H9 (cell line): ENCODE results near the gene PRODH. TPM values are rescaled to one million over a fixed set of nuclear protein-coding genes. Genes with fewer than 3 reads are reported as not detected.
"Not testable (repeated sequence)": the region's sequence is repeated elsewhere in the genome, so short reads cannot be mapped to it uniquely, and the experiment has no call there.

Experiments
- DNase-seq: peaks from one replicate; pipeline ENCODE4 v3.0.0-alpha.2; 2017
- H2AFZ ChIP-seq: one replicate; pipeline ENCODE4 v1.6.1; 2013; ENCODE audit warnings: mild to moderate bottlenecking, low read length, control low read depth, moderate library complexity
- H2AK5ac ChIP-seq: 2 replicates; pipeline ENCODE4 v1.6.1; 2013; ENCODE audit warnings: low read length, control low read depth, mixed read lengths; ENCODE audit not compliant: insufficient read length
- H2BK120ac ChIP-seq: one replicate; pipeline ENCODE4 v1.6.1; 2013; ENCODE audit warnings: low read depth, mild to moderate bottlenecking, low read length, control low read depth, inconsistent platforms; ENCODE audit not compliant: poor library complexity, severe bottlenecking
- H2BK12ac ChIP-seq: 2 replicates; pipeline ENCODE4 v1.6.1; 2013; ENCODE audit warnings: low read length, control low read depth, mixed read lengths, low read depth; ENCODE audit not compliant: insufficient read length
- H2BK15ac ChIP-seq: 2 replicates; pipeline ENCODE4 v1.6.1; 2013; ENCODE audit warnings: low read depth, low read length, control low read depth
- H2BK20ac ChIP-seq: one replicate; pipeline ENCODE4 v1.6.1; 2013; ENCODE audit warnings: low read depth, mild to moderate bottlenecking, low read length, control low read depth, inconsistent platforms; ENCODE audit not compliant: poor library complexity, severe bottlenecking
- H2BK5ac ChIP-seq: 2 replicates; pipeline ENCODE4 v1.6.1; 2013; ENCODE audit warnings: low read length, control low read depth, mixed read lengths; ENCODE audit not compliant: insufficient read length
- H3K14ac ChIP-seq: 2 replicates; pipeline ENCODE4 v1.6.1; 2013; ENCODE audit warnings: low read length, control low read depth; ENCODE audit not compliant: insufficient read depth
- H3K18ac ChIP-seq: 2 replicates; pipeline ENCODE4 v1.6.1; 2013; ENCODE audit warnings: low read depth, mild to moderate bottlenecking, mixed read lengths, low read length, control low read depth; ENCODE audit not compliant: insufficient read length
- H3K23ac ChIP-seq: 2 replicates; pipeline ENCODE4 v1.6.1; 2013; ENCODE audit warnings: low read length, control low read depth, mixed read lengths, low read depth; ENCODE audit not compliant: insufficient read length
- H3K23me2 ChIP-seq: 2 replicates; pipeline ENCODE4 v1.6.1; 2013; ENCODE audit warnings: low read depth, mild to moderate bottlenecking, mixed read lengths, low read length, control low read depth; ENCODE audit not compliant: insufficient read length, poor library complexity, severe bottlenecking
- H3K27ac ChIP-seq: 2 replicates; pipeline ENCODE4 v1.5.1; 2013; ENCODE audit warnings: low read length, control low read depth, mixed read lengths, low read depth; ENCODE audit not compliant: insufficient read length
- H3K27me3 ChIP-seq: 2 replicates; pipeline ENCODE4 v1.6.1; 2013; ENCODE audit warnings: low read length, control low read depth, inconsistent platforms; ENCODE audit not compliant: insufficient read depth
- H3K4ac ChIP-seq: 2 replicates; pipeline ENCODE4 v1.6.1; 2013; ENCODE audit warnings: low read depth, mild to moderate bottlenecking, control low read depth, inconsistent platforms, low read length, moderate library complexity
- H3K4me1 ChIP-seq: 2 replicates; pipeline ENCODE4 v1.6.1; 2013; ENCODE audit warnings: low read length, control low read depth, inconsistent platforms; ENCODE audit not compliant: insufficient read depth
- H3K4me2 ChIP-seq: 2 replicates; pipeline ENCODE4 v1.6.1; 2013; ENCODE audit warnings: low read length, control low read depth, mixed read lengths; ENCODE audit not compliant: insufficient read length, insufficient read depth
- H3K56ac ChIP-seq: 2 replicates; pipeline ENCODE4 v1.6.1; 2013; ENCODE audit warnings: low read depth, mild to moderate bottlenecking, mixed read lengths, low read length, control low read depth; ENCODE audit not compliant: insufficient read length
- H3K79me1 ChIP-seq: 2 replicates; pipeline ENCODE4 v1.6.1; 2013; ENCODE audit warnings: low read depth, mild to moderate bottlenecking, moderate library complexity, low read length, control low read depth, inconsistent platforms; ENCODE audit not compliant: insufficient read depth, poor library complexity, severe bottlenecking
- H3K79me2 ChIP-seq: 2 replicates; pipeline ENCODE4 v1.6.1; 2013; ENCODE audit warnings: low read length, control low read depth, inconsistent platforms; ENCODE audit not compliant: insufficient read depth
- H3K9ac ChIP-seq: 2 replicates; pipeline ENCODE4 v1.6.1; 2013; ENCODE audit warnings: low read length, control low read depth, mixed read lengths; ENCODE audit not compliant: insufficient read length; ENCODE audit errors: extremely low read depth
- H3K9me3 ChIP-seq: one replicate; pipeline ENCODE4 v1.6.1; 2013; ENCODE audit warnings: low read depth, low read length, inconsistent platforms; ENCODE audit not compliant: control insufficient read depth
- H3T11ph ChIP-seq: one replicate; pipeline ENCODE4 v1.6.1; 2013; ENCODE audit warnings: mild to moderate bottlenecking, low read length, control low read depth, inconsistent platforms
- H4K20me1 ChIP-seq: one replicate; pipeline ENCODE4 v1.6.1; 2013; ENCODE audit not compliant: control insufficient read depth, insufficient read length, insufficient read depth
- H4K5ac ChIP-seq: 2 replicates; pipeline ENCODE4 v1.6.1; 2013; ENCODE audit warnings: low read depth, mild to moderate bottlenecking, mixed read lengths, low read length, control low read depth; ENCODE audit not compliant: insufficient read length
- H4K8ac ChIP-seq: replicated peaks from 2 replicates; pipeline ENCODE4 v1.6.1; 2013; ENCODE audit warnings: low read length, control low read depth, mixed read lengths, low read depth; ENCODE audit not compliant: insufficient read length
- H4K91ac ChIP-seq: 2 replicates; pipeline ENCODE4 v1.6.1; 2013; ENCODE audit warnings: low read depth, mild to moderate bottlenecking, moderate library complexity, mixed read lengths, low read length, control low read depth; ENCODE audit not compliant: insufficient read length
- H3K27ac Mint-ChIP-seq, 3 experiments: 2 replicates in 2 of 3; 3 replicates in 1 of 3; pipeline ENCODE4 v1.8.0; 2020 to 2021; ENCODE audit warnings: mixed read lengths in 3 of 3, mild to moderate bottlenecking in 1 of 3, moderate library complexity in 1 of 3
- H3K27me3 Mint-ChIP-seq: 2 replicates; pipeline ENCODE4 v1.8.0; 2021; ENCODE audit warnings: low read depth, mild to moderate bottlenecking, moderate library complexity, mixed read lengths
- H3K36me3 Mint-ChIP-seq, 3 experiments: 2 replicates in 2 of 3; 3 replicates in 1 of 3; pipeline ENCODE4 v1.8.0; 2020 to 2021; ENCODE audit warnings: low read depth in 3 of 3, mixed read lengths in 3 of 3; ENCODE audit not compliant: insufficient read depth in 1 of 3
- H3K4me1 Mint-ChIP-seq, 2 experiments: 2 replicates each; pipeline ENCODE4 v1.8.0; 2020; ENCODE audit warnings: mixed read lengths in 2 of 2
- H3K4me3 Mint-ChIP-seq, 2 experiments: 2 replicates in 1 of 2; 3 replicates in 1 of 2; pipeline ENCODE4 v1.8.0; 2020 to 2021; ENCODE audit warnings: mild to moderate bottlenecking in 2 of 2, mixed read lengths in 2 of 2, moderate library complexity in 1 of 2
- H3K9me3 Mint-ChIP-seq, 2 experiments: 2 replicates in 1 of 2; 3 replicates in 1 of 2; pipeline ENCODE4 v1.8.0; 2020; ENCODE audit warnings: mild to moderate bottlenecking in 2 of 2, mixed read lengths in 2 of 2, moderate library complexity in 1 of 2
- WGBS: extraction: QIAGEN DNeasy Blood & Tissue Kit; methylation state at CpG from one replicate; pipeline ENCODE4 v1.1.7; 2013; ENCODE audit warnings: missing lambda C conversion rate, low lambda C conversion rate, mixed read lengths; ENCODE audit not compliant: insufficient read length; ENCODE audit errors: extremely low coverage; 5-methylcytosine and 5-hydroxymethylcytosine counted together
- total RNA-seq: library from RNA; stranded (reverse); gene quantifications from 2 replicates; pipeline ENCODE4 v1.2.1, GENCODE V29; 2021

PRODH gene
- total RNA-seq, 1 experiment from 2014 or later: 51.2 TPM

- not testable (repeated sequence) for H3K4me1 Mint-ChIP-seq, H3K23me2 ChIP-seq, H2BK5ac ChIP-seq, H4K8ac ChIP-seq, H3K18ac ChIP-seq, H3K23ac ChIP-seq, H3K4me2 ChIP-seq, H3T11ph ChIP-seq, H2BK120ac ChIP-seq, H2AFZ ChIP-seq, H3K27me3 Mint-ChIP-seq, H2BK12ac ChIP-seq, H3K9me3 ChIP-seq, H3K79me2 ChIP-seq, H3K36me3 Mint-ChIP-seq, H3K56ac ChIP-seq, H3K4me3 Mint-ChIP-seq, H2AK5ac ChIP-seq, H4K20me1 ChIP-seq, H3K27me3 ChIP-seq, H3K14ac ChIP-seq, H3K4ac ChIP-seq, H3K9me3 Mint-ChIP-seq, H3K27ac Mint-ChIP-seq, H4K5ac ChIP-seq, H2BK15ac ChIP-seq, H2BK20ac ChIP-seq, DNase-seq, H3K79me1 ChIP-seq, H3K9ac ChIP-seq, H3K4me1 ChIP-seq, H3K27ac ChIP-seq, H4K91ac ChIP-seq
- no CpG with 5 or more reads among the region's 10 CpGs for WGBS
Observed at GRCh38 chr22:18914558-18914957, 21.5 kb downstream of the PRODH start.

- H3K9me3 Mint-ChIP-seq, H3K23ac ChIP-seq, H2BK15ac ChIP-seq, H3K27ac ChIP-seq, H4K5ac ChIP-seq, H4K20me1 ChIP-seq, H2BK20ac ChIP-seq, H3K23me2 ChIP-seq, H4K91ac ChIP-seq, H3K4me3 Mint-ChIP-seq, H3T11ph ChIP-seq, H3K4me1 ChIP-seq, H3K56ac ChIP-seq, H3K27me3 ChIP-seq, H3K4ac ChIP-seq, H3K27ac Mint-ChIP-seq, H3K9ac ChIP-seq, H4K8ac ChIP-seq, H3K18ac ChIP-seq, H3K14ac ChIP-seq, H3K27me3 Mint-ChIP-seq, DNase-seq, H3K79me2 ChIP-seq, H2AK5ac ChIP-seq, H2BK12ac ChIP-seq, H3K4me2 ChIP-seq, H2BK5ac ChIP-seq, H2BK120ac ChIP-seq, H3K36me3 Mint-ChIP-seq, H3K4me1 Mint-ChIP-seq, H3K79me1 ChIP-seq, H3K9me3 ChIP-seq, H2AFZ ChIP-seq: not testable (repeated sequence)
- no CpG with 5 or more reads among the region's 10 CpGs for WGBS
Observed at GRCh38 chr22:18912264-18912946, 23.7 kb downstream of the PRODH start.
